Muscle of leg (tissue), 11 donors: ENCODE measurements around the gene CTIF. TPM values are rescaled to one million over a fixed set of nuclear protein-coding genes. Genes with fewer than 3 reads are reported as not detected.

Experiments used
- DNase-seq: peaks from one replicate; pipeline ENCODE4 v3.0.0; 2013
- H3K27ac ChIP-seq: one replicate; pipeline ENCODE4 v1.5.1; 2013; ENCODE audit warnings: mild to moderate bottlenecking, low read length, control low read depth
- H3K27me3 ChIP-seq: one replicate; pipeline ENCODE4 v1.6.1; 2013; ENCODE audit warnings: low read length; ENCODE audit not compliant: control insufficient read depth, insufficient read depth
- H3K36me3 ChIP-seq: one replicate; pipeline ENCODE4 v1.6.1; 2013; ENCODE audit warnings: low read length; ENCODE audit not compliant: control insufficient read depth, insufficient read depth
- H3K4me1 ChIP-seq: one replicate; pipeline ENCODE4 v1.6.1; 2013; ENCODE audit warnings: low read length; ENCODE audit not compliant: control insufficient read depth, insufficient read depth
- H3K4me3 ChIP-seq: one replicate; pipeline ENCODE4 v1.5.1; 2013; ENCODE audit warnings: low read length, control low read depth
- H3K9me3 ChIP-seq: replicated peaks from 2 replicates; pipeline ENCODE4 v1.6.1; 2013; ENCODE audit warnings: low read depth, low read length; ENCODE audit not compliant: control insufficient read depth
- WGBS: methylation state at CpG from one replicate; pipeline ENCODE4 v1.1.5; 2013; ENCODE audit warnings: missing lambda C conversion rate; ENCODE audit not compliant: insufficient coverage; 5-methylcytosine and 5-hydroxymethylcytosine counted together
- polyA plus RNA-seq, 8 donors: library from polyadenylated mRNA; unstranded; fragments of 120-200 nt; gene quantifications; one replicate each; pipeline versions ENCODE4 v1.2.1 to v1.2.3, GENCODE V29; 2013; ENCODE audit warnings: inconsistent platforms in 1 of 8, low replicate concordance in 1 of 8; ENCODE audit not compliant: insufficient read length in 8 of 8, insufficient read depth in 1 of 8
- total RNA-seq: library from RNA; stranded (reverse); fragments of 120-200 nt; gene quantifications from one replicate; pipeline ENCODE4 v1.2.4, GENCODE V29; 2013

The CTIF gene
- total and polyA plus RNA-seq, 9 donors = 16.3 to 46.8 (median 32.5) TPM

DNA sequence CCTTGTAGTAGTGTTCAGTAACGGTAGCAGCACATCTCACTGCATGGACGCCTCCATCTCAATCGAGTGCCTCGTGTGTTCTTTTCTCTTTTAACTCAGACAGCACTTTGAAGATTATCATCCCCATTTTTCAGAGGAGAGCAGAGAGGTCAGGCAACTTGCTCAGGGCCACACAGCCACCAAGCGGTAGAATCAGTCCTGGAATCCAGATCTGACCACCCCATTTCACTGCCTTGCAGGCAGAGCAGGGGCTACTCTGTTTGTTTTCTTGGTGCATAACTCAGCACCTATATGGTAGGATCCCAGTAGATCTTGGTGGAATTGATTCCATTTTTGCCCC lies 282.4 kb downstream of the CTIF start:
- DNase-seq = no peak
- WGBS = 88% methylated on average over 4 of the region's 5 CpGs
- Histone ChIP-seq H3K27me3 (no peaks in the 10 kb centered on the region), H3K9me3 (peaks cover 2% of the 10 kb centered on the region), H3K4me1 (peaks cover 15% of the 10 kb centered on the region), H3K36me3 (peaks cover 21% of the 10 kb centered on the region), H3K27ac (no peak overlapping the region), H3K4me3 (no peak overlapping the region)

DNA sequence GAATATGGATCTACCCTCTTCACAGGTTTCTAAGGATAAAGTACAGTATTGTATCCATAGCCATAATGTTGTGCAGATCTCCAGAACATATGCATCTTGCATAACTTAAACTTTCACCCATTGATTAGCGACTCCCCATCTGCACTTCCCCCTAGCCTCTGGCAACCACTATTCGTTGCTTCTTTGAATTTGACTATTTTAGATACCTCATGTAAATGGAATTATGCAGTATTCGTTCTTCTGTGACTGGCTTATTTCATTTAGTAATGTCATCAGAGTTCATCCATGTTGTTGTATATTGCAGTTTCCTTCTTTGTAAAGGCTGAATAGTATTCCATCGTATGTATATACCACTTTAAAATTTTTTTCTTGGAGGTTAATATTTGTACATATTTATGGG lies 283.0 kb downstream of the CTIF start:
- Histone ChIP-seq H3K4me1 (peaks cover 21% of the 10 kb centered on the region), H3K27me3 (no peaks in the 10 kb centered on the region), H3K4me3 (no peak overlapping the region), H3K27ac (no peak overlapping the region), H3K9me3 (peaks cover 2% of the 10 kb centered on the region), H3K36me3 (peaks cover 21% of the 10 kb centered on the region)
- no CpG with 5 or more reads among the region's 4 CpGs for WGBS
- no peak for DNase-seq

DNA sequence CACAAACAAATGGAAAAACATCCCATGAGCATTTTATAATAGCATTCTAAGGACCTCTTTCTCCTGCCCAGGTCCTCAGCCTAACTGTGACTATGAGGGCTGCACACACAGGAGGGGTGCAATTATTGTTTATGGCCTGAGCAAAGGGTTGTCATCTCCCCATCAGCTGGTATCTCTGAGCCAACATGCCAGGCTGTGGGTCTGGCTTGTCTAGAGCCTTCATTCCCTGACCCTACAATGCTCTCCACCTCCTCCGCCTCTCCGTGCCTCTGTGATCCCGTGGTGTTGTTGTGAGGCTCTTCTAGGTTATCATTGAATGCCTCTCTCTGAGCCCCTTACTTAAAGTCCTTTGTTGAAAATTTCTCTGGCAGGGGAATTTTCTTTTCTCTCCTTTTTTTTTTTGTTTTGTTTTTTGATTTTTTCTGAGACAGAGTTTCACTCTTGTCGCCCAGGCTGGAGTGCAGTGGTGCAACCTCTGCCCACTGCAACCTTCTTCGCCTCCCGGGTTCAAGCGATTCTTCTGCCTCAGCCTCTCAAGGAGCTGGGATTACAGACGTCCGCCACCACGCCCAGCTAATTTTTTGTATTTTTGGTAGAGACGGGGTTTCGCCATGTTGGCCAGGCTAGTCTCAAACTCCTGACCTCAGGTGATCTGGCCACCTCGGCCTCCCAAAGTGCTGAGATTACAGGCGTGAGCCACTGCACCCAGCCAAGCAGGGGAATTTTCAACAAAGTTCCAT lies 285.6 kb downstream of the CTIF start:
- WGBS = 96% methylated on average over 11 of the region's 14 CpGs
- peaks cover 6% of the 10 kb centered on the region for H3K36me3 ChIP-seq

DNA sequence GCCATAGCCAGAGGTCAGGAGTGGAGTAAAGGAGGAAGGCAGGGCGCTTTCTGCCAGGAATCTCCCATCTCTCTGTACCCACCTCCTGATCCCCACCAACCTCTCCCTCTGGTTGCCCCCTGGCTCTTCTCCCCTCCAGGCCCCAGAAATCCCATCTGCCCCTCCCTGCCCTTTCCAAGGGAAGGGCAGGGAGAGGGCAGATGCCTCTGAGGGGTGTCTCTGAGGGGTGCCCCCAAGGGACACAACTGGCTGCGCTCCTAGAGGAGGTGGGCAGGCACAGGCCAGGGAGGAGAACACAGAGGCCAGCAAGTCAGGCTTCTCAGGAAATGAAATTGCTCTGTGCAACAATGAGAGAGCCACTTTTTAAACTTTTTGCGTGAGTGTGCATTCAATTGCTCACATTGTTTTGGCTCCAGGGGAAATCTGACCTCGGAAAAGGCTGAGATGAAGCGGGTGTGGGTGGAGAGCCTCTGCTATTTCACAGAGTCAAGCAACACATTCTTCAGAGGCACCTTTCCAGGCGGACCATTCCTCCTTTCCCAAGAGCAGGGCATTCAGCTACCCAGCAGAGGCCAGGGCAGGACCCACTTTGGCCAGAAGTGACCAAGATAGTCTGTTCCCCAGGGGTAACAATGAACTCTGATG lies 286.4 kb downstream of the CTIF start:
- Histone ChIP-seq H3K4me1 (peaks cover 52% of the 10 kb centered on the region), H3K9me3 (peaks cover 2% of the 10 kb centered on the region), H3K36me3 (no peaks in the 10 kb centered on the region), H3K4me3 (no peak overlapping the region), H3K27ac (no peak overlapping the region), H3K27me3 (no peaks in the 10 kb centered on the region)
- WGBS = 12% methylated on average over 3 of the region's 6 CpGs
- DNase-seq = peak; percentile 55

More for the DNA sequence above, 285.6 kb downstream of the CTIF start:
- Histone ChIP-seq H3K9me3 (peaks cover 2% of the 10 kb centered on the region), H3K4me3 (no peak overlapping the region), H3K27ac (no peak overlapping the region), H3K27me3 (no peaks in the 10 kb centered on the region), H3K4me1 (peaks cover 45% of the 10 kb centered on the region)
- DNase-seq = no peak

DNA sequence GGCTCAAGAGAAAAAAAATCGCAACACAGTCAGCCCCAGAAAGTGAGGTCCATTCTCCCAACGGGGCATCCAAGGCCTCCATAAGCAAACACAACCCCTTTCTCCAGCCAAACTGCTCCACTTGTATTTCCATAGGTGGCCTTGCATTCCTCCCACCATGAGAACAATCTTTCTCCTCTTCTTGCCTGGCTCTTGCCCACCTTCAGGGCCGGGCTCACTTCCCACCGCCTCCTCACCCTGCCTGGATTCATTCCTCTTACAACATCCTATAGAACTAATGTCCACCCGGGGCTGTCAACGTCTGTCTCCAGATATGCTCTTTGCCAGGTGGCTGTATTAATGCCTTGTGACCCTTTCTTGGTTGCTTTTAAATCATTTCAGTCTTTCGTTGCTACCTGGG lies 287.4 kb downstream of the CTIF start:
- Histone ChIP-seq H3K4me3 (no peak overlapping the region), H3K4me1 (peaks cover 52% of the 10 kb centered on the region), H3K36me3 (no peaks in the 10 kb centered on the region), H3K9me3 (peaks cover 2% of the 10 kb centered on the region), H3K27ac (no peak overlapping the region), H3K27me3 (no peaks in the 10 kb centered on the region)
- no peak for DNase-seq
- 59% methylated on average over 7 of the region's 7 CpGs for WGBS

DNA sequence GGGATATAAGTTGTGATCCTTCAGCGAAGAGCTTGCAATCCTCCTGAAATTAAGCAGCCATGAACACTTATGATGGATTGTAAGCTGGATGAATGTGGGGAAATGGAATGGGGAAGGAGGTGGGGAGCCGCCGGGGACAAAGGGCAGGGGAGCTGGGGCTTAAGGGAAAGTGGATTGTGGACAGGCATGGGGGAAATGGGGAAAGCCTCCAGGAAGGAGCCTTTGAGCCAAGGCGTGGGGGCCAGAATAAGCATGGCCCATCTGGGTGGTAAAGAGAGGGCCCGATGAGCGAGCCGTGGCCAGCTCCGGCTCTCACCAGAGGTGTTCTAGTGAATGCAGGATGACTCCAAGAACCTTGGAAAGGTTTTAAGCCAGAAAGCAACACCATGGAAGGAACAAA lies 288.0 kb downstream of the CTIF start:
- DNase-seq = no peak
- Histone ChIP-seq H3K27me3 (no peaks in the 10 kb centered on the region), H3K9me3 (peaks cover 2% of the 10 kb centered on the region), H3K4me3 (no peak overlapping the region), H3K27ac (peak overlapping the region; percentile 85), H3K36me3 (no peaks in the 10 kb centered on the region), H3K4me1 (peaks cover 52% of the 10 kb centered on the region)
- 72% methylated on average over 4 of the region's 8 CpGs for WGBS

DNA sequence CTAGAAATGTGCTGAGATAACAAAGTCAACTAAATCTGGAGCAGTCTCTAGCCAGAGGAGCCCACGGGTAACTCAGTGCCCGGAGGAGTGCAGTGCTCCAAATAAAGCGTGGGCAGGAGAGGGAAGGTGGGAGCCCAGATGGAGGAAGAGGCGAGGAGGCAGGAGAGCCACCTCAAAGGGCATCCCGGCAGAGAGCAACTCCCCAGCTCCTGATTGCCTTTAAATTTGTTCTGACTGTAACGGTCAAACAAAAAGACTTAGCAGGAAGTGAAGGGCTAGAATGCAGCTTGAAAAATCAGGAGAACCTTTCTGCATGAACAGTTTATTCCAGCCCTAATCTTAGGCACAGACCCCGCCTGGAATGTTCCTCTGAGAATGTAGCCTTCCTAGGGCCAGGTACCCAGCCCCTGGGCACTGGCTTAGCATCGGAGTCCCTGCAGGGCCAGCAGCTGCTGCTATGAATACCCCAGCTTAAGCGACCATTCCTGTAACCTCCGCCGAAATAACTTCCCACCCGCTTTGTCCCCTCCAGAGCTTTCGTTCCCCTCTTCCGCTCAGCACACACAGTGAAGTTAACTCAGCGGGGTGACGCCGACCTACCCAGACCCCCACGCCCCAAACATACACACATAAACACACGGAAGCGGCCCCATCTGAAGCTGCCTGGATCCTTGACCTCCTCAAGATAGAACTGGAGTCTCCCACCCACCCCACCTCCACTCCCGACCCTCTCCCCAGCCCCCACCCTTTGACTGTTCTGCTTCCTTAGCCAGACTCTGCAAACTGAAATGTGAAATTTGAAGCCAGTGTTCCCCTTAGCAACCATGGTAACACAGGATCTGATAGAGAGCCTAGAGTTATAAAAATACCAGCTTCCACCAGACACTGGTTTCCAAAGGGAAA lies 288.7 kb downstream of the CTIF start:
- WGBS = 7% methylated on average over 19 of the region's 21 CpGs
- Histone ChIP-seq H3K4me3 (peak overlapping the region; percentile 4), H3K9me3 (peaks cover 2% of the 10 kb centered on the region), H3K36me3 (no peaks in the 10 kb centered on the region), H3K27ac (peak overlapping the region; percentile 85), H3K4me1 (peaks cover 52% of the 10 kb centered on the region), H3K27me3 (no peaks in the 10 kb centered on the region)
- peak; percentile 94 for DNase-seq

DNA sequence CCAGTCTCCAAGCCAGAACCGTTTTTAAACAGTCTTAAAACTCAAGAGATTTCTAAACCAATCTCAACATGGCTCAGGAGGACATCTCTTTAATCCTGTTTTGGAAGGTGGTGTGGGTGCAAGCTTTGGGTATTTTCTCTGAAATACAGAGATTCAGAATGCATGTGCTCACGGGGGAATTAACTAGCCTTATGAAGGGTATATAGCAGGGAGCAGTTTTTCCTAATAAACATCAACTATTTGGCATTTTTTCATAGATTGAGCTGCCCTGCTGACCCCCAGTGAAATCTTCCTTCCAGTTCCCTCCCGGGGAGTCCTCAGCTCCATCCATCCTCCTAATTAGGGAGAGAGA lies 289.3 kb downstream of the CTIF start:
- Histone ChIP-seq H3K4me1 (peaks cover 57% of the 10 kb centered on the region), H3K4me3 (peak overlapping the region; percentile 4)

DNA sequence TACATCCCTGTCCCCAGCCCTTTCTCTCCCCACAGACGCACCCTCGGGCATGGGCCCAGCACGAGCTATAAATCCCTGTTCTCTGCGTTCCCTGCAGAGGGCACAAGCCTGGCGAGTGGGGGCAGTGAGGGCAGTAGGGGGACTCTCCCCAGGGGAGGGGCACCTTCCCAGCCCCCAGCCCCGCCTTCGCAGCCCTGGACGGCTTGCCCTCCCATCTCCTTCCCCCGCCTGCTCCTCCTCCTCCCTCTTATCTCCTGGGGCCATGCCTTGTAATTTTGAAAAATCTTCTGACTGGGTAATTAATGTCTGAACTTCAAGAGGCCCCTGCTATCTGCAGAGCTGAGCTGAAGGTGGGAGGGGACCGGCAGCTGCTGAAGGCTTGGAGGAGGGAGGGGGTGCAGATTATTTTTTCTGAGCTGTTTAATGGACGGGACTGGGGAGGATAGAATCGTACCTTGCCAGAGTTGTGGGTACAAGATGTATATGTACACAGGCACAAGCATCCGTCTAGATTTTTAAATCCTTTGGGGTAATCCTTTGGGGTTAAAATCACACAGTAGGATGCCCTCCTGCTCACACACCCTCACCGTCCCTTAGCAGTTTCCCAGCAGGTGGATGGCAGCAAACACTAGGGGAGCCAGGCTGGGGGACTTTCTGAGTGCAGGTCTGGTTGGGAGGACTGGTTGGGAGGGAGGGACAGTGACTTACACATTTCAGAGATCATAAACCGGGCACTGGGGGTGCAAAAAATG lies 290.0 kb downstream of the CTIF start:
- Histone ChIP-seq H3K27ac (peak overlapping the region; percentile 85), H3K4me3 (no peak overlapping the region), H3K9me3 (no peaks in the 10 kb centered on the region), H3K36me3 (no peaks in the 10 kb centered on the region), H3K27me3 (no peaks in the 10 kb centered on the region), H3K4me1 (peaks cover 64% of the 10 kb centered on the region)
- DNase-seq = no peak
- 20% methylated on average over 4 of the region's 15 CpGs for WGBS

More for the DNA sequence above, 289.3 kb downstream of the CTIF start:
- H3K27me3 ChIP-seq = no peaks in the 10 kb centered on the region
- H3K9me3 ChIP-seq = peaks cover 2% of the 10 kb centered on the region
- H3K27ac ChIP-seq = peak overlapping the region; percentile 85
- DNase-seq = no peak
- no peaks in the 10 kb centered on the region for H3K36me3 ChIP-seq
- no CpG with 5 or more reads among the region's 3 CpGs for WGBS
